ENCODE measurements around the gene PAX5. TPM values are rescaled to one million over a fixed set of nuclear protein-coding genes. Genes with fewer than 3 reads are reported as not detected.

Gene PAX5
- polyA plus RNA-seq, 1 of the 3 experiments (the other 2 are of a cell fraction), result 0.05 TPM

GRCh38 chr9:36934478-36935065 lies 99.5 kb downstream of the PAX5 start:
- Histone ChIP-seq H3K4me2 (no peak overlapping the region), H4K20me1 (ENCODE audit: insufficient read depth) (no peaks in the 10 kb centered on the region), H3K79me2 (ENCODE audit: insufficient read depth) (no peaks in the 10 kb centered on the region), H2AFZ (ENCODE audit: low read depth) (no peak overlapping the region), H3K27ac (ENCODE audit: low read depth in 2 of 2, low read length in 1 of 2) (no peak overlapping the region), H3K9ac (no peak overlapping the region), H3K27me3 (ENCODE audit: insufficient read depth) (no peaks in the 10 kb centered on the region; the same call in 1 of the 2 replicates), H3K36me3 (replicated peaks in 1 of 2; ENCODE audit: control insufficient read depth in 1 of 2, insufficient read depth in 2 of 2, low read length in 1 of 2) (no peaks in the 10 kb centered on the region), H3K4me1 (ENCODE audit: control insufficient read depth in 1 of 2, insufficient read depth in 2 of 2, low read depth in 1 of 2, low read length in 1 of 2) (peaks cover 0 to 11% of the 10 kb centered on the region in 2 experiments; a peak in 1 of 4 replicates), H3K4me3 (ENCODE audit: low read depth in 2 of 2, low read length in 1 of 2) (no peak overlapping the region), H3K9me3 (no peaks in the 10 kb centered on the region), H3K9me2 (no peaks in the 10 kb centered on the region), H3F3A (replicated peaks; ENCODE audit: insufficient read depth) (no peaks in the 10 kb centered on the region)
- CTCF ChIA-PET, result interaction anchor here (1.5 kb wide), 1 partner anchor 61 kb away, joined by 4 read pairs; no protein-coding TSS in a partner anchor
- 63% methylated on average over 5 of the region's 5 CpGs for WGBS (ENCODE audit: low lambda C conversion rate)
- POLR2A ChIA-PET, result no interaction called here
- TF ChIP-seq MEF2A (IDR thresholded peaks at IDR 0.05; ENCODE audit: borderline replicate concordance, low read depth) (no peak), SIN3A (IDR thresholded peaks at IDR 0.05; ENCODE audit: borderline replicate concordance, low read depth, low read length) (no peak), RAD21 (IDR thresholded peaks at IDR 0.05; ENCODE audit: low read length) (0 out of 2 replicates have a peak, but pooled peaks have one; percentile 0), EP300 (IDR thresholded peaks at IDR 0.05; ENCODE audit: borderline replicate concordance in 1 of 2, low read depth in 1 of 2, low read length in 1 of 2) (peak in 1 of 2 experiments; percentile 49; a peak in 1 of 4 replicates), YY1 (IDR thresholded peaks at IDR 0.05; ENCODE audit: low read depth) (no peak)
- peak; percentile 66 for DNase-seq

- no peak for DNase-seq
- 74% methylated on average over 4 of the region's 6 CpGs for WGBS (ENCODE audit: low lambda C conversion rate)
- Histone ChIP-seq H3K79me2 (ENCODE audit: insufficient read depth) (no peaks in the 10 kb centered on the region), H2AFZ (ENCODE audit: low read depth) (no peak overlapping the region), H3K4me2 (no peak overlapping the region), H3K9me2 (no peaks in the 10 kb centered on the region), H3K9ac (no peak overlapping the region), H3F3A (replicated peaks; ENCODE audit: insufficient read depth) (peaks cover 2% of the 10 kb centered on the region), H3K4me1 (ENCODE audit: control insufficient read depth in 1 of 2, insufficient read depth in 2 of 2, low read depth in 1 of 2, low read length in 1 of 2) (peaks cover 0 to 10% of the 10 kb centered on the region in 2 experiments; a peak in 2 of 4 replicates), H3K27ac (ENCODE audit: low read depth in 2 of 2, low read length in 1 of 2) (no peak overlapping the region), H3K4me3 (ENCODE audit: low read depth in 2 of 2, low read length in 1 of 2) (no peak overlapping the region), H3K36me3 (replicated peaks in 1 of 2; ENCODE audit: control insufficient read depth in 1 of 2, insufficient read depth in 2 of 2, low read length in 1 of 2) (no peaks in the 10 kb centered on the region), H3K9me3 (no peaks in the 10 kb centered on the region), H3K27me3 (ENCODE audit: insufficient read depth) (no peaks in the 10 kb centered on the region; the same call in 1 of the 2 replicates), H4K20me1 (ENCODE audit: insufficient read depth) (no peaks in the 10 kb centered on the region)
- TF ChIP-seq ELF1 (IDR thresholded peaks at IDR 0.05) (no peak), EZH2phosphoT487 (IDR thresholded peaks at IDR 0.05; ENCODE audit: borderline replicate concordance, low read depth) (no peak), POLR2AphosphoS5 (IDR thresholded peaks at IDR 0.05; ENCODE audit: low read depth, low read length) (no peak), FOXM1 (IDR thresholded peaks at IDR 0.05; ENCODE audit: low read depth) (no peak), EP300 (IDR thresholded peaks at IDR 0.05; ENCODE audit: borderline replicate concordance in 1 of 2, low read depth in 1 of 2, low read length in 1 of 2) (no peak), RFX5 (IDR thresholded peaks at IDR 0.05; ENCODE audit: low read length) (no peak), YY1 (IDR thresholded peaks at IDR 0.05; ENCODE audit: low read depth) (no peak), USF1 (IDR thresholded peaks at IDR 0.05; ENCODE audit: borderline replicate concordance, low read depth) (no peak), IRF3 (IDR thresholded peaks at IDR 0.05; ENCODE audit: low read depth, low read length) (no peak), TAF1 (IDR thresholded peaks at IDR 0.05; ENCODE audit: borderline replicate concordance, low read depth, low read length) (no peak), MAX (IDR thresholded peaks at IDR 0.05; ENCODE audit: low read depth) (no peak), CTCF (IDR thresholded peaks at IDR 0.05) (no peak), NRF1 (IDR thresholded peaks at IDR 0.05; ENCODE audit: low read depth, low read length) (no peak)
- ChIA-PET CTCF (no interaction called here), POLR2A (no interaction called here)
Measured at GRCh38 chr9:36933676-36934215, 100.3 kb downstream of the PAX5 start.
